NCI-H524 (cell line): ENCODE measurements around the gene COG6.
A peak's percentile ranks its signal among the peaks of the same experiment; 100 is the strongest.

ENCODE experiments used
- DNase-seq, 2 experiments: peaks; one replicate each; lab custom pipeline; 2025; lab: John Stamatoyannopoulos, UW

The COG6 gene

DNA sequence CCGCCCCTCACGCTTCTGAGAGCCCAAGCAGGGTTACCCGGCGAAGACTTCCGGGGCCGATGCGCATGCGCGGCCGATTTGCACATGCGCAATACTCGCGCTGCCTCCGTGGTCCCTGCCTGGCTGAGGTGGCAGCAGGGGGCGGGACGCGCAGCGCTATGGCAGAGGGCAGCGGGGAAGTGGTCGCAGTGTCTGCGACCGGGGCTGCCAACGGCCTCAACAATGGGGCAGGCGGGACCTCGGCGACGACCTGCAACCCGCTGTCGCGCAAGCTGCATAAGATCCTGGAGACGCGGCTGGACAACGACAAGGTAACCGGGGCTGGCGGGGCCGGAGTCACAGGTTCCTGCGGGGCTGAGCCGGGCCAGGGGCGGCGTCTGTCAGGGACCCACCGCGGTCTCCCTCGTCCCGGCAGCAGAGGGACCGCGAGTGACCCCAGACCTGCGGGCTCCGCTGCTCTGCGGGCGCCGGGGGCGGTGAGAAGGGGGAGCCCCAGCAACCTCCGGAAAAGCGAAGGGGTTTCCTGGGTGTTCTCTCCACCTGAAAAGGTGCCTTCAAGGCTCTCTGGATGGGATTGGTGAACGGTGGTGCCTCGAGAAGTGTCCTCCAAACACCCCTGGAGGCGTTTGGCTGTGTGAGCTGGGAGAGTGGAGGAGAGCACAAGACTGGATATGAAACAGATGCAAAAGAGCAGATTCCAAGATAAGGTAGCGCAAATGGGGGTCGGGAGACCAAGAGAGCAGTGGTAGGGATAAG lies at the start of gene COG6:
Gene COG6, plus strand, starts transcription at position 94 of the 756 bp plus-strand sequence. Its CDS starts 65 bp downstream, at position 159.
- DNase-seq = peak; percentile 75 to 86

DNA sequence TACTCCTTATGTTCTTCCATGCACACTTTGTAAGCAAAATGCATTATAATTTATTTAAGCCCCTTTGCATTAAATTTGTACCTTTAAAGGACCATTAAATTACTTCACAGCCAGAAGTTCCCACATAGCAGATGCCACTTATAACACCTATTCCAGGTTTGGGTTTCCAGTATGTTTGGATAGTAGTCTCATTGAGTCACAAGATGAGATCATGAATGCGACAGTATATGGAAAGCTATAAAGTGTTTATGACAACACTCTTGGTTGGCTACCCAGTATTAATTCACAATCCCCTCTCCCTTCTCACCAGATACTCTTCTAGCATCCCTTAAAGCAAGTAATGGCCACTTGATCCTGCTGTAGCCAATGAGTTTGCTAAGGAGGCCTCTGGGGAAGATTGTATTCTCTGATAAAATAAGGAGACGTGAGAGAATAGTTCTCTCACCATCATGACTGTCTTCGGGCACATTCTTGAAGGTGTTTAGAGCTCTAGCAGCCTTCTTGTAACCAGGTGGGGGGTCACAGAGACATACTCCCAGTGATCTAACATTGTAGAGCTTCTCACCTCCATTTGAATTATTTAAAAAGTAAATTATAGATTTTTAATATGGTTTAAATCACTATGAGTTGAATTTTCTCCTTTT lies 49.7 kb upstream of the COG6 start:
- no peak for DNase-seq

GRCh38 chr13:39607876-39608275 lies 47.6 kb upstream of the COG6 start:
- no peak for DNase-seq

GRCh38 chr13:39612023-39612637 lies 43.3 kb upstream of the COG6 start:
- DNase-seq = peak; percentile 23 to 68

- peak; percentile 9 to 70 for DNase-seq
These were observed 39.3 kb upstream of the COG6 start for GRCh38 chr13:39616087-39616694.

DNA sequence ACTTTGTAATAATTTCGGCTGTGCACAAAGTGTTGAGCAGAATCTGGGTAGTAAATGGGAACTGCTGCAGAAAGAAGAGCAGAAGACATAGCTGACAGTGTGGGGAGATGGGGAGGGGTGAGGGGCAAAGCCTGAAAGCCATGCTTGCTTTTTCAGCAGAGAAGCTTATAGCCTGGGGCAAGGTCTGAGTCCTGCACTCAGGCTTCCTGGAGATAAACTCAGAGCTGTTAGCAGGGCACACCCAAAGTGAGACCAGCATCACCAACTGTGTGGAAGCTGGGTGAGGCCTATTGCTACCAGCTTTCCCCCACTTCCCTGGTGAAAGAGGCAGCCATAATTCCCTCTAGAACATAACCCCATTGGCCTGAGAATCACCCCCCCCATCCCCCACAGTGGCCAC lies 36.9 kb upstream of the COG6 start:
- DNase-seq = no peak

GRCh38 chr13:39623466-39623865 lies 32.0 kb upstream of the COG6 start:
- no peak for DNase-seq

GRCh38 chr13:39631307-39631706 lies 24.2 kb upstream of the COG6 start:
- no peak for DNase-seq

GRCh38 chr13:39632994-39633393 lies 22.5 kb upstream of the COG6 start:
- no peak for DNase-seq

DNA sequence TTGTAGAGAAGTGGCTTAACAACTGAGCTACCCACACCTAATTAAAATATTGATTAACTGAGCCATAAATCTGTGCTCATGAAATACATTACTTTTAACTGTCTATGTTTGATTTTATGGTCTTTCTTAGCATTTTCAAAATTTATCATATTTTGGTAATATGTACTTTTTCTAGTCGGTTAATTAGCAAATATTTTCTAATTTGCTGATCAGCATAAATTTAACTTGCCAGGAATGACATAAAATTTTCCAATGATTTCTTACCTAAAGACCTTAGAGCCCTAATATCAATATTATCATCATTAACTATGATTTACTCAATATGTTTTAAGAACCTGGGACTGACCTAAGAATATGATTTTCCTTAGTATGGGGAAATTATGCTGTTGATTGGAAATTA lies 19.9 kb upstream of the COG6 start:
- no peak for DNase-seq

- DNase-seq = no peak
These were observed 17.6 kb upstream of the COG6 start for GRCh38 chr13:39637890-39638289.

DNA sequence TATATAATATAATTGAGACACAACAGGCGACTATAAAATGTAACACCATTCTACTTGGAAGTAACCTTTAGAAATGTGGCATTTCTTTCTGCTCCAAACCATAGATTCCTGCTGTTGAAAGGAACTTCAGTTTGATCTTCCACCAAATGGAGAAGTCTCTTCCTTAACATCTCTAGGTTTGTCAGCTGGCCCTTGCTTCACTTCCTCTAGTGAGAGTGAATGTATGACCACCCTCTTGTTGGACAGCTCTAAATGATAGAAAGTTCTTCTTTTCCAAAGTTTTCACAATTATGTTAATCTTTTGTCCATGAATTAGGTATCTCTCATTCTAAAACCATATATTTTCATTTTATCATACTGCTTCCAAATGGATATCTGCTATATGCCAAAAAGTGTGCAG lies 13.8 kb upstream of the COG6 start:
- DNase-seq = no peak

DNA sequence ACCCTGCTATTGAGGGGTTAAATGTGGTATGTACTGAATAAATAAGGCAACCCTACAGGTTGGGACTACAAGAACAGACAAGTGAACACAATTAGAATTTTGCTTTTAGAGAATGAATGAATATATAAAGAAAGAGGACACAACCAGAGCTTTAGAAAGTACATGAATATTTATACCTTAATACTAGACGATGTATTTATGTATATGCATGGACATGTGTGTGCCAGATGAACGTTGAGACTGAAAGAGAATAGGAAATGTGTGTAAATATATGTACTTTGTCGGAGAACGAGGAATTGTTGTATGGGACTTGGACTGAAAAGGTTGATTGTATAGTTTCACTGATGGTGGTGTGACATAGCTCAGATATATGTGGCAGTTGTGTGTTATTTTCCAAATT lies 9.3 kb upstream of the COG6 start:
- no peak for DNase-seq

DNA sequence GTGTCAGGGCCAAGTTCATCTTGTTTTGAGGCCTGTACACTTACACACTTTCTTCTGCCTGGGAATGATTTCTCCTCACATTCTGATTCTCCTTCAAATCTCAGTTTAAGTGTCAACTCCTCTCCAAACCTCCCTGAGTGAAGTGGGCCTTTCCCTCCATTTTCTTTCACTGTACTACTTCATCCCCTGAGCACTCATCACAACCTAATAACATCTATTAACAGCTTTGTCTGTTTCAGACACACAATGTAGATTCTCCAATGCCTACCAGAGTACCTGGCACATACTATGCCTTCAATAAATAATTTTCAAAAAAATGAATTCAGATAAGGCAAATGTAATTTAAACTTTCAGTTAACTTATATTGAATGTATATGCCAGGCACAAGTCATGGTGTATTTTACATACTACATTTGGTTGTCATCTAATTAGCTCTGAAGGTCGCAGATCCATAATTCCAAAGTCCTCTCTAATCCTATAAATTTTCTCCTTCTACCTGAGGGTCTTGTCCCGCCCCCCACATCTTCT lies 357 bp upstream of the COG6 start:
- no peak for DNase-seq

DNA sequence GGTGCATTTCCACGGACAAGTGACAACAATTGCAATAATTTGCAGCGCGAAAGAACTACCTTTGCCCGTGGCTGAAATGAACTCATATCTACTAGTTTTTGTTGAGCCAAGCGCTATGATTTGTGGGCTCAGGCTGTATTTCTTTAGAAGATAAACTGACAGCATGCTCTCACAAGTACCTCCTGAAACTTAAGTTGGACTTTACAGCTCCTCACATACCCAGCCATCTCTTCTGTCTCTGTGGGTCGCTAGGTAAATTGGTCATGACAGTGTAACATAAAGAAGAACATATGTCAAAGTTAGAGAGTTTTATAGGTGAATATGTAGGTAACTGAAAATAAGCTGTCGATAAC lies 839 bp downstream of the COG6 start:
- DNase-seq = no peak

DNA sequence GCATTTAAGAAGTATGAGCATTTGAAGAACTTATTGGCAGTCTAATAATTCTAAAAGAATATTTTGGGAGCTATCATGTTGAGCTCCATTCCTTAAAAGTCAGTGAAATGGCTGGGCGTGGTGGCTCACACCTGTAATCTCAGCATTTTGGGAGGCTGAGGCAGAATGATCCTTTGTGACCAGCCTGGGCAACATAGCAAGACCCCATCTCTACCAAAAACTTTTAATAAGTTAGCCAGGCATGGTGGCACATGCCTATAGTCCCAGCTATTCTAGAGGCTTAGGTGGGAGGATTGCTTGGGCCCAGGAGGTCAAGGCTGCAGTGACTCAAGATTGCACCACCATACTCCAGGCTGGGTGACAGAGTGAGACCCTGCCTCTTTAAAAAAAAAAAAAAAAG lies 8.0 kb downstream of the COG6 start:
- DNase-seq = no peak

GRCh38 chr13:39663958-39664357 lies 8.5 kb downstream of the COG6 start:
- no peak for DNase-seq

DNA sequence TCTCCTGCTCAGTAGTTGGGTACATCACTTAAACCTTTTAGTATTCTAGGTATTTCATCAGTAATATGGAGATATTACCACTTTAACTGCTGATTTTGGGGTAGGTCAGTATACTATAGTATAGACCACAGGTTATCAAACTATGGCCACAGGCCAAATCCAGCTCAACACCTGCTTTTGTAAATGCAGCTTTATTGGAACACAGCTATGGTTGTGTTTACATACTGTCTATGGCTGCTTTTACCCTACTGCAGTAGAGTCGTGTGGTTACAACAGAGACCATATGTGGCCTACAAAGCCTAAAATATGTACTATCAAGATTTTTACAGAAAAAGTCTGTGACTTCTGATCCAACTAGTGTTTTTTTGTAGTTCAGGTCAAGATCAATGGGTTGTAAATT lies 10.3 kb downstream of the COG6 start:
- no peak for DNase-seq

- no peak for DNase-seq
These were observed 15.0 kb downstream of the COG6 start for GRCh38 chr13:39670445-39670844.

DNA sequence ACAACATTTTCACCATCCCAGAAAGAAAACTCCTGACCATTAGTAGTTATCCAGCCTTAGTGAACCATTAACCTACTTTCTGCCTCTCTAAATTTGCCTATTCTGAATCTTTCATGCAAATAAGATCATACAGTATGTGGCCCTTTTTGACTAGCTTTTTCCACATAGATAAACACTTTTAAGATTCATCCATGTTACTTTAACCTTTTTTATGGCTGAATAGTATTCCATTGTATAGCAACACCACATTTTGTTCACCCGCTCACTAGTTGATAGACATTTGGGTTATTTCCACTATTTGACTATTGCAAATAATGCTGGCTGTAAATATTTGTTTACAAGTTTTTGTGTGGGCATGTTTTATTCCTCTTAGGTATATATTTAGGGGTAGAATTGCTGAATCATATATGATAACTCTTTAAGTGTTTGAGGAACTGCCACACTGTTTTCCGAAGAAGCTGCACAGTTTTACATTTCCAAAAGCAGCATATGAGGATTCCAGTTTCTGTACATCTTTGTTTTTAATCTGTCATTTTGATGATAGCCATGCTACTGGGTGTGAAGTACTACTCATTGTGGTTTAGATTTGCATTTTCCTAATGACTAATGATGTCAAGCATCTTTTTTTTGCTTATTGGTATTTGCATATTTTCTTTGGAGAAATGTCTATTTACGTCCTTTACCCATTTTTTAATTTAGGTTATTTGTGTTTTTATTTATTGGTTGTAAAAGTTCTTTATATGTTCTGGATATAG lies 17.1 kb downstream of the COG6 start:
- no peak for DNase-seq

DNA sequence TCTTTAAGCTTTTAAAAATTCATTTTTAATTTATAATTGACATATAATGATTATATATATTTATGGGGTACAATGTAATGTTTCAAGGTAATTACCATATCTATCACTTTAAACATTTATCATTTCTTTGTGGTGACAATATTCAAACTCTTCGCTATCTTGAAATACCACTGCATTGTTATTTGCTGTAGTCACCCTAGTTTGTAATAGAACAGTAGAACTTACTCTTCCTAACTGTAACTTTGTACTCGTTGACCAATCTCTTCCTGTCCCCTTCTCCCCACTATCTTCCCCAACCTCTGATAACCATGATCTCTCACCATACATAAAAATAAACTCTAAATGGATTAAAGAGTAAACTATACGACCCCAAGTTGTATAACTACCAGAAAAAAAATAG lies 20.4 kb downstream of the COG6 start:
- DNase-seq = no peak

GRCh38 chr13:39676315-39676876 lies 20.9 kb downstream of the COG6 start:
- peak in 1 of 2 experiments; percentile 60 for DNase-seq
